Renal pelvis (tissue), 4 donors: ENCODE data around the gene EML6. TPM values are rescaled to one million over a fixed set of nuclear protein-coding genes. Genes with fewer than 3 reads are reported as not detected.

ENCODE experiments used
- DNase-seq: peaks from one replicate; pipeline ENCODE4 v3.0.0-alpha.2; 2013
- polyA plus RNA-seq, 3 donors: library from polyadenylated mRNA; unstranded; fragments of 120-200 nt; gene quantifications; one replicate each; pipeline ENCODE4 v1.2.1, GENCODE V29; 2013; ENCODE audit not compliant: insufficient read length in 3 of 3

EML6 gene
- polyA plus RNA-seq, 3 donors = 11.8 to 21.9 (median 18.5) TPM

- no peak for DNase-seq
These were observed 154.7 kb downstream of the EML6 start for GRCh38 chr2:54878182-54878581.

GRCh38 chr2:54879032-54879431 lies 155.6 kb downstream of the EML6 start:
- no peak for DNase-seq

- DNase-seq = no peak
These were observed 156.3 kb downstream of the EML6 start for GRCh38 chr2:54879598-54880332.

- no peak for DNase-seq
These were observed 157.0 kb downstream of the EML6 start for GRCh38 chr2:54880428-54880827.

- DNase-seq = no peak
These were observed 158.3 kb downstream of the EML6 start for GRCh38 chr2:54881759-54882158.

- no peak for DNase-seq
These were observed 162.4 kb downstream of the EML6 start for GRCh38 chr2:54885891-54886290.

GRCh38 chr2:54887850-54888545 lies 164.5 kb downstream of the EML6 start:
- DNase-seq = no peak

- DNase-seq = no peak
These were observed 165.6 kb downstream of the EML6 start for GRCh38 chr2:54889053-54889452.

GRCh38 chr2:54891909-54892308 lies 168.4 kb downstream of the EML6 start:
- no peak for DNase-seq

GRCh38 chr2:54894467-54894866 lies 171.0 kb downstream of the EML6 start:
- DNase-seq = no peak

- no peak for DNase-seq
These were observed 172.3 kb downstream of the EML6 start for GRCh38 chr2:54895730-54896129.

- no peak for DNase-seq
These were observed 174.2 kb downstream of the EML6 start for GRCh38 chr2:54897420-54898310.

- DNase-seq = no peak
These were observed 175.2 kb downstream of the EML6 start for GRCh38 chr2:54898456-54899226.

GRCh38 chr2:54899576-54900200 lies 176.2 kb downstream of the EML6 start:
- DNase-seq = peak; percentile 42

- no peak for DNase-seq
These were observed 177.9 kb downstream of the EML6 start for GRCh38 chr2:54901224-54901986.

- no peak for DNase-seq
These were observed 179.3 kb downstream of the EML6 start for GRCh38 chr2:54902763-54903162.

GRCh38 chr2:54903736-54904554 lies 180.5 kb downstream of the EML6 start:
- no peak for DNase-seq

GRCh38 chr2:54904836-54905235 lies 181.4 kb downstream of the EML6 start:
- no peak for DNase-seq

- DNase-seq = no peak
These were observed 183.3 kb downstream of the EML6 start for GRCh38 chr2:54906716-54907115.

GRCh38 chr2:54907663-54908062 lies 184.2 kb downstream of the EML6 start:
- DNase-seq = no peak
